ENCODE results near the gene LTBP1. TPM values are rescaled to one million over a fixed set of nuclear protein-coding genes. Genes with fewer than 3 reads are reported as not detected.

LTBP1 gene
- total RNA-seq, 1 experiment from 2014 or later: 2.2 TPM

GRCh38 chr2:32986480-32986879, 39.7 kb downstream of the LTBP1 start:
- BruUV-seq (replicated peaks): no TSS peak
- POLR2A ChIA-PET (ENCODE audit: low non-redundant PET): no interaction called here
- Histone ChIP-seq H3K27me3 (replicated peaks; ENCODE audit: insufficient read depth, low read depth, low read length, poor library complexity) (no peaks in the 10 kb centered on the region), H3K36me3 (ENCODE audit: insufficient read depth, low read length, poor library complexity, severe bottlenecking) (no peaks in the 10 kb centered on the region), H3K9me3 (ENCODE audit: low read depth, low read length, poor library complexity, severe bottlenecking) (no peaks in the 10 kb centered on the region), H3K4me1 (ENCODE audit: insufficient read depth, low read length, poor library complexity, severe bottlenecking) (no peaks in the 10 kb centered on the region), H3K4me3 (ENCODE audit: low read depth, low read length, poor library complexity, severe bottlenecking) (no peak overlapping the region), H3K27ac (ENCODE audit: low read depth, low read length, poor library complexity, severe bottlenecking) (no peak overlapping the region)
- TF ChIP-seq CTCF (conservative IDR thresholded peaks at IDR 0.05; ENCODE audit: low read depth, low read length) (no peak), EZH2 (IDR thresholded peaks at IDR 0.05; ENCODE audit: borderline replicate concordance, low read depth, low read length, poor library complexity, severe bottlenecking) (no peak)
- DNase-seq (ENCODE audit: low spot score): no peak
- intact Hi-C loops (cut with micrococcal nuclease; ENCODE audit: unreplicated experiment): no loop called here
- CTCF ChIA-PET: no interaction called here

- POLR2A ChIA-PET (ENCODE audit: low non-redundant PET): no interaction called here
- Histone ChIP-seq H3K9me3 (ENCODE audit: low read depth, low read length, poor library complexity, severe bottlenecking) (no peaks in the 10 kb centered on the region), H3K27me3 (replicated peaks; ENCODE audit: insufficient read depth, low read depth, low read length, poor library complexity) (no peaks in the 10 kb centered on the region), H3K4me3 (ENCODE audit: low read depth, low read length, poor library complexity, severe bottlenecking) (no peak overlapping the region), H3K4me1 (ENCODE audit: insufficient read depth, low read length, poor library complexity, severe bottlenecking) (no peaks in the 10 kb centered on the region), H3K27ac (ENCODE audit: low read depth, low read length, poor library complexity, severe bottlenecking) (no peak overlapping the region), H3K36me3 (ENCODE audit: insufficient read depth, low read length, poor library complexity, severe bottlenecking) (no peaks in the 10 kb centered on the region)
- CTCF ChIA-PET: no interaction called here
- intact Hi-C loops (cut with micrococcal nuclease; ENCODE audit: unreplicated experiment): no loop called here
- DNase-seq (ENCODE audit: low spot score): no peak
- no peak for TF ChIP-seq CTCF (conservative IDR thresholded peaks at IDR 0.05; ENCODE audit: low read depth, low read length)
- no peak for TF ChIP-seq EZH2 (IDR thresholded peaks at IDR 0.05; ENCODE audit: borderline replicate concordance, low read depth, low read length, poor library complexity, severe bottlenecking)
- BruUV-seq (replicated peaks): no TSS peak
These were observed 41.8 kb downstream of the LTBP1 start for GRCh38 chr2:32988525-32988924.

GRCh38 chr2:32990556-32990955, 43.8 kb downstream of the LTBP1 start:
- DNase-seq (ENCODE audit: low spot score): no peak
- CTCF ChIA-PET: no interaction called here
- POLR2A ChIA-PET (ENCODE audit: low non-redundant PET): no interaction called here
- Histone ChIP-seq H3K4me1 (ENCODE audit: insufficient read depth, low read length, poor library complexity, severe bottlenecking) (no peaks in the 10 kb centered on the region), H3K9me3 (ENCODE audit: low read depth, low read length, poor library complexity, severe bottlenecking) (no peaks in the 10 kb centered on the region), H3K4me3 (ENCODE audit: low read depth, low read length, poor library complexity, severe bottlenecking) (no peak overlapping the region), H3K27me3 (replicated peaks; ENCODE audit: insufficient read depth, low read depth, low read length, poor library complexity) (no peaks in the 10 kb centered on the region), H3K27ac (ENCODE audit: low read depth, low read length, poor library complexity, severe bottlenecking) (no peak overlapping the region), H3K36me3 (ENCODE audit: insufficient read depth, low read length, poor library complexity, severe bottlenecking) (no peaks in the 10 kb centered on the region)
- intact Hi-C loops (cut with micrococcal nuclease; ENCODE audit: unreplicated experiment): no loop called here
- BruUV-seq (replicated peaks): no TSS peak
- TF ChIP-seq CTCF (conservative IDR thresholded peaks at IDR 0.05; ENCODE audit: low read depth, low read length): no peak
- no peak for TF ChIP-seq EZH2 (IDR thresholded peaks at IDR 0.05; ENCODE audit: borderline replicate concordance, low read depth, low read length, poor library complexity, severe bottlenecking)
